Right kidney (tissue), 1 donor: ENCODE results near the gene IL21.

Experiments
- DNase-seq: peaks from one replicate; pipeline ENCODE4 v3.0.0-alpha.2; 2016

IL21 gene

GRCh38 chr4:122633211-122633610 is 12.3 kb upstream of the IL21 start:
- DNase-seq: no peak

GRCh38 chr4:122632396-122633143 is 11.7 kb upstream of the IL21 start:
- DNase-seq: no peak

GRCh38 chr4:122625156-122625555 is 4.3 kb upstream of the IL21 start:
- no peak for DNase-seq

GRCh38 chr4:122624205-122624604 is 3.3 kb upstream of the IL21 start:
- DNase-seq: no peak

GRCh38 chr4:122623637-122624166 is 2.8 kb upstream of the IL21 start:
- DNase-seq: no peak

GRCh38 chr4:122622400-122622799 is 1.5 kb upstream of the IL21 start:
- no peak for DNase-seq

- no peak for DNase-seq
These were observed 1.3 kb downstream of the IL21 start for GRCh38 chr4:122619611-122620010.

- DNase-seq: no peak
These were observed 3.0 kb downstream of the IL21 start for GRCh38 chr4:122617597-122618593.

GRCh38 chr4:122616915-122617596 is 3.8 kb downstream of the IL21 start:
- no peak for DNase-seq

- no peak for DNase-seq
These were observed 6.2 kb downstream of the IL21 start for GRCh38 chr4:122614621-122615020.

GRCh38 chr4:122612540-122612939 is 8.3 kb downstream of the IL21 start:
- DNase-seq: no peak

- no peak for DNase-seq
These were observed 14.4 kb downstream of the IL21 start for GRCh38 chr4:122606364-122607043.

GRCh38 chr4:122604146-122604545 is 16.7 kb downstream of the IL21 start:
- DNase-seq: no peak

- DNase-seq: no peak
These were observed 17.7 kb downstream of the IL21 start for GRCh38 chr4:122603156-122603574.

GRCh38 chr4:122602277-122603142 is 18.4 kb downstream of the IL21 start:
- peak; percentile 6 for DNase-seq

GRCh38 chr4:122591196-122591595 is 29.7 kb downstream of the IL21 start:
- no peak for DNase-seq

- no peak for DNase-seq
These were observed 32.2 kb downstream of the IL21 start for GRCh38 chr4:122588453-122589238.

- DNase-seq: no peak
These were observed 36.3 kb downstream of the IL21 start for GRCh38 chr4:122584519-122584918.

- no peak for DNase-seq
These were observed 37.0 kb downstream of the IL21 start for GRCh38 chr4:122583906-122584305.
